ENCODE measurements around the gene PDLIM1. TPM values are rescaled to one million over a fixed set of nuclear protein-coding genes. Genes with fewer than 3 reads are reported as not detected.
"Not testable (repeated sequence)": the region's sequence is repeated elsewhere in the genome, so short reads cannot be mapped to it uniquely, and the experiment has no call there.

Gene PDLIM1
- polyA plus RNA-seq, 10 donors, result 30.8 to 68.4 (median 49.6) TPM

DNA sequence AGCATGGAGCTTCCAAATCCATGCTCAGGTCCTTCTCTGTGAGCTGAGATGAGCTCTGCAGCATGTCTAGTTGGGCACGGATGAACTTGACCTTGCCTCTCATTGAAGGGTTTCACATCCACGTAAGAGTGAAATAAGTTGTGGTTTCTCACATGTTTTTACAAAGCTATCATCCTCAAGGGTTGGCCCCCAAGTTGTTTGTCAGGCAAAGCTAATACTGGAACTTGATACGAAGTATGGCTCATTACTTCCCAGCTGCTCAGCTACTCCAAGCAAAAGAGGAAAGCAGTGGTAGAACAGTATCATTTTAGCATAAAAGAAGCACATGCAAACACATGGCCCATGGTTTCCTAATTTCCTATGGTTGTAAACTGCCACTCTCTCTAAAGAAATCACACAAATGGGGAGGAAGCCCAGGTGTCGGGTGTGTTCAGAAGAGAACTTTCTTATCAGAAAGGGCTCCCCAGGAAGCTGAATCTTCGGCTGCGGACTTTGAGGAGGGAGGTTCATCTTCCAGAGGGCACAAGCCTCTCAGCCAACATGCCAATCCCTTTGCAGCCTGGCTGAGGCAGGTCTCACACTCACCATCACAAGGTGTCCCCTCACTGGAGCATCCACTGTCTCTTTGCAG is 45.3 kb downstream of the PDLIM1 start:
- no peak for DNase-seq

DNA sequence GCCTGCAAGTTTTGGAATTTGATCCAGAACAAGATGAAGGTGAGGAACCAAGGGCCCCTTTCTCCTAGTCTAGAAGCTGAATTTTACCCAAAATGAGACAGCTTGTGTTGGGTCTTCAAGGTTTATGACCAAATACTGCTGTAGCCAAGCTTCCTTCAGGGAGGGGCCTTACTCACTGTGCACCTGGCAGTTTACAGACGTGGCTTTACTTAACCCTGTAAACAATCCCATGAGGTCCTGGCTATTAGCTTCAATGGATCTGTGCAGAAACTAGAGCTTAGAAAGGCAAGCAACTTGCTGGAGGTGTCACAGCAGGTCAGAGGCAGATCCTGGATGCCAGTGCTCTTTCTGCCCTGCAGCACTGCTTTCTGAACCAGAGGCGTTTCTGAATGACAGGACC is 46.7 kb downstream of the PDLIM1 start:
- no peak for DNase-seq

DNA sequence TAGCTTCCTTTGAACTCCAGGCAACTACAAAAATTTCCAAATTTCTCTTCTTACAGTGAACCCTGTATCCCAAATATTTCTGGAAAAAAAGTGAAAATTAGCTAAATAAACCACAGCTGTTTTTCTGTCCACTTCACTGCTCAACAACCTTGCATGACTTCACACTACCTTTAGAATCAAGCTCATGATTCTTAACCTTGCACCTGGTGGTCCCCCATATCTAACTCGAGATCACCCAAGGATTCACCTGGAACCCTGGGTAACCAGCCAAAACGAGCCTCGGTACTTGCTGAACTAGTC is 47.5 kb downstream of the PDLIM1 start:
- no peak for DNase-seq

GRCh38 chr10:95242581-95243317 is 48.1 kb downstream of the PDLIM1 start:
- DNase-seq, result peak in 2 of 3 donors; percentile 47 to 49

DNA sequence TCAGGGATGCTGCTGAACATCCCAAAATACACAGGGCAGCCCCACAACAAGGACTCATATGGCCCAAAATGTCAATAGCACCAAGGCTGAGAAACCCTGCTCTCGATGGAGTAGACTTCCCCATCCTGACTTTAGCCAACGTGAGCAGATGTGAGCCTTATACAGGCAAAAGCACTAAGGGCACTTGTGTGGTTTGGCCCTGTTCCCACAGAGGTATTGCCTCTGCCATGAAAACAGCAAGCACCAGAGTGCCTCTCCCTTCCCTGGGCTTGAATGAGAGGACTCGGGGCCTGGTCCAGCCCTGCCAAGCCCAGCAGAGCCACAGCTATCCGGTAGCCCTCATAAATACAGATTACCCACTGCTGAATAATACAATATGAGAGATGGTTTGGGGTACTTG is 49.3 kb downstream of the PDLIM1 start:
- DNase-seq, result no peak

- DNase-seq, result no peak
Measured at GRCh38 chr10:95240811-95241210, 50.0 kb downstream of the PDLIM1 start.

- DNase-seq, result not testable (repeated sequence)
Measured at GRCh38 chr10:95240096-95240495, 50.7 kb downstream of the PDLIM1 start.

- no peak for DNase-seq
Measured at GRCh38 chr10:95237376-95238170, 53.2 kb downstream of the PDLIM1 start.

DNA sequence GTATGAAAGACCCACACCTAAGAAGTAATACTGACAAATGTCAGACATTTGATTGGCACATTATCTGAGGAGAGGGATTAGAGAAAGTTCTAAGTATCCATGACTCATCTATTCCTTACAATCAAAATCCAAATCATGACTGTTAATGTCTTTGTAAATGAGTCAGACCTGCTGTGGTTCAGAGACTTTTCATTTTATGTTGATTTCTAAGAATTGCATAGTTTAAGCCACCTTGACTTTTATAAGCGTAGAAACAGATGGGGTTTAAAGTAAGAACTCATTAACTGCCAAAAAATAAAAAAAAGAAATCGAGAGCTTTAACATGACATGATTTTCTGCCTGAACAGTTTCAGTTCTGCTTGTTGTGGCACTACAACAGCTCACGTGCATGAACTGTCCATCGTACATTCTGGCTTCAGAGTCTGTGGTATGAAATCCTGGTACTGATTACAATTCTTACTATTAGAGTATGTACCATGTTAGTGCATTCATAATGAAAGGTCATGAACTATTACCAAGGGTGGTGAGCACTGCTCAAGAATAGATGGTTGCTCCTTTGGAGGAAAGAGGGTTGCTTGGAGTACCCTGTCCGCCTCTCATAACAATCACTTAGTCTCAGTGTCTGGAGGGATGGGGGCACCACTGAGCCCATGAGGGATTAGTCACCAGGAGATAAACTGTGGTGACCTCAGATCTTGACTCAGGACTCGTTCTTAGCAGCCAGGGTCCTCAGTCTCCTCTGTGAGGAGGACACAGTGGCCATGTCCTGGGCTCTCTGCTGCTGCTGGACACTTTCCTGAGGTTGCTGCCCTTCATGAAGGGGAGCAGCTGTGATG is 54.5 kb downstream of the PDLIM1 start:
- DNase-seq, result peak in 1 of 3 donors; percentile 45

DNA sequence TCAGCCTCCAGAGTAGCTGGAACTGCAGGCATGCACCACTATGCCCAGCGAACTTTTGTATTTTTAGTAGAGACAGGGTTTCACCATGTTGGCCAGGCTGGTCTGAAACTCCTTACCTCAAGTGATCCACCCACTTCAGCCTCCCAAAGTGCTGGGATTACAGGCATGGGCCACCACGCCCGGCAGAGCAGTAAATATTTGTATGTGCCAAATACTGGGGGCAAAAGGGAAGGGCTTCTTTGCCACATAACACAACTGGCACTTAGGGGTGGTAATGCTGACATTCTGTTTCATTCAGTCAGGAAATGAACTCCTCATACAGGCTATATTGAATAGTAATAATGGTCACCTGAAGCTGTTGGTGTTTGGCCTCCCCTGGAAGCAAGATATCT is 55.1 kb downstream of the PDLIM1 start:
- no peak for DNase-seq

DNA sequence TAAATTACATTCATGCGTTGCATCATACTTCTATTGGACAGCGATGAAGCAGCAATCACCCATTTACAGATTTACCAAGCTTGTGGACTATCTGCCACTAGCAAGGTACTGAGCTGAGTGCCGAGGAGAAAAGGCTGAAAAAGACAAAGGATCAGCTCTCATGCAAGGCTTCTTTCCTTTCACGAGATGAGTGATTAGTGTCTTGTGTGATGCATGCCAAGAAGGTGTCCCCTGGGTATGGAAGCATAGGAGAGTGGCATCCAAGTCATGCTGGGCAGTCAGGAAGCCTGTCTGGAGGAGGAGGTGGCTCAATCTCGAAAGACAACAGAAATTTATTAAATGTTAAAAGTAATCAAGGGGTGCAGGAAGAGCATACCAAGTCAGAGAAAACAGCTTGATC is 55.9 kb downstream of the PDLIM1 start:
- no peak for DNase-seq

DNA sequence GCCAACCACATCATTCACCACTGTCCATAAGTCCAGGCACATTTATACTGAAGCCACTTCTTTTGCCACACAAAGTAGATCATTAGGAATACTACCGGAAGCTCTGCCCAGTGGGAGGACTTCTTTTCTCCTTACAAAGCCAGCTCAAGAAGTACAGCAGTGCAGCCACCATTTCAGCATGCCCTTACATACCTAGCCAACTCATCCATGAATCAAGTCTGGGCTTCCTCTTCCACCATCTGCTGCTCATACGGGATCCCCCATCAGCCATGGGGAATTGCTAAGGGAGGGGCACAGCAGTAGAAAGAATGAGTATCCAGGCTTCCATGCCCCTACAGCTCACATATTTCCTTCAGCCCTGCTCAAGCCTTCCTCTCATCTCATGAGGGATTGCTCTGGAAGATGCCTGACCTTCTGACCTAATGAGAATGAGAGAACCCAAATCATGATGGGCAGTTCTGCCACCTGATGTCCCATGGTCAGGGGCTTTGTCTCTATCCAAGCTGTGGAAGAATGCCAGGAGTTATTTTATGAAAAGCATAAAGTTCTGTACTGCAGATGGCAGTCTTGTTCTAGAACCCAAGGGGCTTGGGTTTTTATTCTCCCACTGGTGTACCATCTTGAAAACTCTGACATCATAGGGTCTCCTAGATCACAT is 57.3 kb downstream of the PDLIM1 start:
- no peak for DNase-seq

DNA sequence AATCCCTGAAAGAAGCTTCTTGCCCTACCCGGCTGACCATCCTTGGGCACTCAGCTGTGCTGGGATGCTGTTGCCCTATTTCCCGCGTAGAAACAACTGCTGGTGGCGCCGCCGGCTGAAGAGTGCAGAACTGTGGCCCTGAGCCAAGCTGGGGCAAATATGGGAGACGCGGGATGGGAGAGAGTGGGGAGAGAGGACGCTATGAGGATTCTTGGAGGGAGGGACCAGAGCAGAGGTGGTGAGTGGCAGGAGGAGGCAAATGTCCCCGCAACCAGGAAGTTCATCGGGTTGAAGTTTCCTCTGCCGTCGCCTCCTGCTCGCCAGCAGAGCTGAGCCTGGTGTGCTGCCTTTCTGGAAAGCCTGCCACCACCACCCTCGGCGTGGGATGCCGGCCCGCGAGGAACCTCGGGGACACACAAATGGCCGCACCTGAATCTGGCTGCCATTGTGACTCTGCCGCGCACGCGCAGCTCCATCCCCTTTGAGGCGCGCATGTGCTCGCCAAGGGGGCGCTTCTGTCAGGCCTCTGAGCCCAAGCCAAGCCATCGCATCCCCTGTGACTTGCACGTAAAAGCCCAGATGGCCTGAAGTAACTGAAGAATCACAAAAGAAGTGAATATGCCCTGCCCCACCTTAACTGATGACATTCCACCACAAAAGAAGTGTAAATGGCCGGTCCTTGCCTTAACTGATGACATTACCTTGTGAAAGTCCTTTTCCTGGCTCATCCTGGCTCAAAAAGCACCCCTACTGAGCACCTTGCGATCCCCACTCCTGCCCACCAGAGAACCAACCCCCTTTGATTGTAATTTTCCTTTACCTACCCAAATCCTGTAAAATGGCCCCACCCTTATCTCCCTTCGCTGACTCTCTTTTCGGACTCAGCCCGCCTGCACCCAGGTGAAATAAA is 59.9 kb downstream of the PDLIM1 start:
- peak in 2 of 3 donors; percentile 39 to 73 for DNase-seq

- peak in 1 of 3 donors; percentile 93 for DNase-seq
Measured at GRCh38 chr10:95229724-95230627, 60.8 kb downstream of the PDLIM1 start.

- not testable (repeated sequence) for DNase-seq
Measured at GRCh38 chr10:95228934-95229723, 61.7 kb downstream of the PDLIM1 start.

- DNase-seq, result no peak
Measured at GRCh38 chr10:95225136-95225535, 65.7 kb downstream of the PDLIM1 start.

GRCh38 chr10:95221124-95221523 is 69.7 kb downstream of the PDLIM1 start:
- no peak for DNase-seq

DNA sequence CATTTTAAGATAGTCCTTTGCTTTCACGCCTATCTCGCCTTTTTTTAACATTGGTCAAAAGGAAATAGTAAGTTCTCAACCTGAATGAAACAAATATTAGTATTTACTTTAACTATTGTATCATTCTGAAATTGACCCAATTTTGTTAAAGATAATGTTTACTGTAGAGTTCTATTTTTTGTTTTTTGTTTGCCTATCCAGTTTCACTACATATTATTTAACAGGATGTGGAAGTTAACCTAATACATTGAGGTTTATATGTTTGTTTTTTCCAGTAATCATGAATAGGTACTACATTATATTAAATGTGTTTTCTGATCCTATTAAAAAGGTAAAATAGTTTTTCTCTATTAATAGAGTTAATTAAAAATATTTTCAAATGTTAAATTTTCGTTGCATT is 70.3 kb downstream of the PDLIM1 start:
- no peak for DNase-seq
